Stimulated activated CD4-positive, alpha-beta T cell treated with anti-CD3 and anti-CD28 coated beads, TNF-alpha, amount 100 ng/mL, for 1 hour (primary cell): Measurements from ENCODE around the gene SRCIN1.
A peak's percentile ranks its signal among the peaks of the same experiment; 100 is the strongest.
"Not testable (repeated sequence)": the region's sequence is repeated elsewhere in the genome, so short reads cannot be mapped to it uniquely, and the experiment has no call there.

Experiments
- DNase-seq, 3 donors: peaks; one replicate each; pipeline ENCODE4 v3.0.0-alpha.2; 2020; ENCODE audit warnings: low read depth in 3 of 3, low spot score in 1 of 3

The SRCIN1 gene, protein sequence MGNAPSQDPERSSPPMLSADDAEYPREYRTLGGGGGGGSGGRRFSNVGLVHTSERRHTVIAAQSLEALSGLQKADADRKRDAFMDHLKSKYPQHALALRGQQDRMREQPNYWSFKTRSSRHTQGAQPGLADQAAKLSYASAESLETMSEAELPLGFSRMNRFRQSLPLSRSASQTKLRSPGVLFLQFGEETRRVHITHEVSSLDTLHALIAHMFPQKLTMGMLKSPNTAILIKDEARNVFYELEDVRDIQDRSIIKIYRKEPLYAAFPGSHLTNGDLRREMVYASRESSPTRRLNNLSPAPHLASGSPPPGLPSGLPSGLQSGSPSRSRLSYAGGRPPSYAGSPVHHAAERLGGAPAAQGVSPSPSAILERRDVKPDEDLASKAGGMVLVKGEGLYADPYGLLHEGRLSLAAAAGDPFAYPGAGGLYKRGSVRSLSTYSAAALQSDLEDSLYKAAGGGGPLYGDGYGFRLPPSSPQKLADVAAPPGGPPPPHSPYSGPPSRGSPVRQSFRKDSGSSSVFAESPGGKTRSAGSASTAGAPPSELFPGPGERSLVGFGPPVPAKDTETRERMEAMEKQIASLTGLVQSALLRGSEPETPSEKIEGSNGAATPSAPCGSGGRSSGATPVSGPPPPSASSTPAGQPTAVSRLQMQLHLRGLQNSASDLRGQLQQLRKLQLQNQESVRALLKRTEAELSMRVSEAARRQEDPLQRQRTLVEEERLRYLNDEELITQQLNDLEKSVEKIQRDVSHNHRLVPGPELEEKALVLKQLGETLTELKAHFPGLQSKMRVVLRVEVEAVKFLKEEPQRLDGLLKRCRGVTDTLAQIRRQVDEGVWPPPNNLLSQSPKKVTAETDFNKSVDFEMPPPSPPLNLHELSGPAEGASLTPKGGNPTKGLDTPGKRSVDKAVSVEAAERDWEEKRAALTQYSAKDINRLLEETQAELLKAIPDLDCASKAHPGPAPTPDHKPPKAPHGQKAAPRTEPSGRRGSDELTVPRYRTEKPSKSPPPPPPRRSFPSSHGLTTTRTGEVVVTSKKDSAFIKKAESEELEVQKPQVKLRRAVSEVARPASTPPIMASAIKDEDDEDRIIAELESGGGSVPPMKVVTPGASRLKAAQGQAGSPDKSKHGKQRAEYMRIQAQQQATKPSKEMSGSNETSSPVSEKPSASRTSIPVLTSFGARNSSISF

GRCh38 chr17:38605841-38606645, at the start of gene SRCIN1:
Gene SRCIN1, minus strand, starts transcription at chr17:38605952. Its CDS starts 247 bp downstream, at chr17:38605705.
- DNase-seq = peak in 1 of 3 donors; percentile 37

- DNase-seq = no peak
Observed at GRCh38 chr17:38654411-38655398, 49.0 kb upstream of the SRCIN1 start.

DNA sequence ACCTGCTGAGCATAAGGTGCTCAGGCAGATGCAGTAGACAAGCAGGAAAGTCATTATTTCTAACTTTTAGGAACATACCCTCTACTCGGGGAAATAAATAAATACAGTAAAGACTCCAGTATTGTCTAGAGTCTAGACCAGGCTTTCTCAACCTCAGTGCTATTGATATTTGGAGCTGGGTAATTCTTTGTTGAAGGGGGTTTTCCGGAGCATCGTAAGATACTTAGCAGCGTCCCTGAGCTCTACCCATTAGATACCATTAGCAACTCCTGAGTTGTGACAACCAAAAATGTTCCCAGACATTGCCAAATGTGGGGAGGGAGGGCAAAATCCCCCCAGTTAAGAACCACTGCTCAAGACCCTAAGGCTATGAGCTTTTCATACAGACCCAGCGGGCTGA, 47.9 kb upstream of the SRCIN1 start:
- no peak for DNase-seq

DNA sequence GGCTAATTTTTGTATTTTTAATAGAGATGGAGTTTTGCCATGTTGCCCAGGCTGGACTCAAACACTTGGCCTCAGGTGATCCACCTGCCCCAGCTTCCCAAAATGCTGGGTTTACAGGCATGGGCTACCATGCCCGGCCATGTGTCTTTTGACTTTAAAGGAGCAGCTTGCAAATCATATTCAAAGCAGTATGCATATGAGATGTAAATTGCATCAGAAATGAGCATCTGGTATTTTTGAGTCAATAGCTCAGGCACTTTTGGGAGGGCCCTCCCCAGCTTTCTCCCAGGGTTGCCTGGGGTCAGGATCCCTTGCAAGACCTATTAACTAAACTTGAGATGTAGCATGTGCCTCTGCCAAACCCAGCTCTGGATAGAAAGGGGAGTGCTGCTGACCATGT, 47.5 kb upstream of the SRCIN1 start:
- no peak for DNase-seq

DNA sequence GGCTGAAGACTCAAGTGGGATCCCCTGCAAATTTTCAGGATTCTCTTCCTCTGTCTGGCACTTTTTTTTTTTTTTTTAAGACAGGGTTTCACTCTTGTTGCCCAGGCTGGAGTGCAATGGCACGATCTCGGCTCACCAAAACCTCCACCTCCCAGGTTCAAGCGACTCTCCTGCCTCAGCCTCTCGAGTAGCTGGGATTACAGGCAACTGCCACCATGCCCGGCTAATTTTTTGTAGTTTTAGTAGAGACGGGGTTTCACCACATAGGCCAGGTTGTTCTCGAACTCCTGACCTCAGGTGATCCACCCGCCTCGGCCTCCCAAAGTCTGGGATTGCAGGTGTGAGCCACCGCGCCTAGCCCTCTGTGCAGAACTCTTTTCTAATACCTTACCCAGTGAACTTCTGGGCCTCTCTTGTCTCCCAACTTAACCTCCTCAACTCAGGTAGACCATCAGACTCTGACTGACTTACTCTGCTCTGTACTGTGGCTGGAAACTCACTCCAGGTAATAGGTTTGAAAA, 45.0 kb upstream of the SRCIN1 start:
- DNase-seq = not testable (repeated sequence)

- DNase-seq = no peak
Observed at GRCh38 chr17:38637951-38638350, 32.2 kb upstream of the SRCIN1 start.

DNA sequence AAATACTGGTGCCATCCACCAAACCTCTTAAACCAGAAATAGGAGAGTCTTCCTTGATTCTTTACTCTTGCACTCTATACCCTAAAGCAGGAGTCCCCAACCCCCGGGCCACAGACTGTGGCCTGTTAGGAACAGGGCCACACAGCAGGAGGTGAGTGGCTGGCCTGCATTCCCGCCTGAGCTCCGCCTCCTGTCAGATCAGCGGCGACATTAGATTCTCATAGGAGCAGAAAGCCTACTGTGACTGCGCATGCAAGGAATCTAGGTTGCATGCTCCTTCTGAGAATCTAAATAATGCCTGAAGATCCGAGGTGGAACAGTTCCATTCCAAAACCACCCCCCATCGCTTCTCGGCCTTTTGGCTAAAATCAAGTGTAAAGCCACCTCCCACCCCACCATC, 30.3 kb upstream of the SRCIN1 start:
- DNase-seq = no peak

- DNase-seq = no peak
Observed at GRCh38 chr17:38632334-38632733, 26.6 kb upstream of the SRCIN1 start.

DNA sequence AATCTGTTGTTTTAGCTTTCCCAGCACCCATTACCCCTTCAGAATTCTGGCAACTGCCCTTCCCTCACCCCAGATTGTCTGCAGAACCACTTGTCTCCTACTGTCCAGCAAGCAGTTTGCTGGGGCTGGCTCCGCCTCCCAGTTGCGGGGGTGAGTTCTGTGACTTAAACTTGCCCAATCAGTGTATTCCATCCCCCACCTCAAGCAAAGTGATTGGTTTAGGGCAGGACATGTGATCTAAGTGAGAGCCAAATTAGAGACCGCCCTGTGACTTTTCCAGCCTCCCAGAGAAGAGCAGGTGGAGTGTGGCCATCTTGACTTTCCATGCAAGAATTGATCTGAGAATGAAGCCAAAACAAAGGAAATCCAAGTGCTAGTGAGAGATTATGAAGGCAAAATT, 22.7 kb upstream of the SRCIN1 start:
- DNase-seq = no peak

DNA sequence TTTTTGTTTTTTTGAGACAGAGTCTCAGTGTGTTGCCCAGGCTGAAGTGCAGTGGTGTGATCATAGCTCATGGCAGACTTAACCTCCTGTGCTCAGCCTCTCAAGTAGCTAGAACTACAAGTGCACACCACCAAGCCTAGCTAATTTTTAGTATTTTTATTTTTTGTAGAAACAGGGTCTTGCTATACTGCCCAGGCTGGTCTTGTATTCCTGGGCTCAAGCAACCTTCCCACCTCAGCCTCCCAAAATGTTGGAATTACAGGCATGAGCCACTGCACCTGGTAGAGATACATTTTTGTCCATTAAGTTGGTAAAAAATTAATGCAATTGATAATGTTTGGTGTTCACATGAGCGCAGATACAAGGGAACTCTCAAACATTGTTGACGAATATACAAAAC, 22.2 kb upstream of the SRCIN1 start:
- no peak for DNase-seq

- not testable (repeated sequence) for DNase-seq
Observed at GRCh38 chr17:38626606-38627226, 21.0 kb upstream of the SRCIN1 start.

DNA sequence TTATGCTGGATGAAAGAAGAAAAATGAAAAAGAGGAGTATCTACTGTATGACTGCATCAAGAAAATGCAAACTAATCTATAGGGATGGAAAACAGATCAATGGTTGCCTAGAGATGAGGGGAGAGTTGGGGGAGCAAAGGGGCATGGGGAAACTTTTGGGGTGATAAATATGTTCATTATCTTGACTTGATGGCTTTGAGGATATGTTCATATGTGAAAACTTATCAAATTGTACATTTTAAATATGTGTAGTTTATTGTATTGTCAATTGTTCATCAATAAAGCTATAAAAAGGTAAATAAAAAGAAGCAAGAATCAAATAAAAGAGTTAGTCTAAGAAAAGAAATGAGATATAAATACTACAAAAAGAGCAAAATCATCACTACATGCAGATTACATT, 19.7 kb upstream of the SRCIN1 start:
- DNase-seq = no peak

GRCh38 chr17:38624782-38625355, 19.1 kb upstream of the SRCIN1 start:
- not testable (repeated sequence) for DNase-seq

GRCh38 chr17:38621538-38621937, 15.8 kb upstream of the SRCIN1 start:
- DNase-seq = no peak

DNA sequence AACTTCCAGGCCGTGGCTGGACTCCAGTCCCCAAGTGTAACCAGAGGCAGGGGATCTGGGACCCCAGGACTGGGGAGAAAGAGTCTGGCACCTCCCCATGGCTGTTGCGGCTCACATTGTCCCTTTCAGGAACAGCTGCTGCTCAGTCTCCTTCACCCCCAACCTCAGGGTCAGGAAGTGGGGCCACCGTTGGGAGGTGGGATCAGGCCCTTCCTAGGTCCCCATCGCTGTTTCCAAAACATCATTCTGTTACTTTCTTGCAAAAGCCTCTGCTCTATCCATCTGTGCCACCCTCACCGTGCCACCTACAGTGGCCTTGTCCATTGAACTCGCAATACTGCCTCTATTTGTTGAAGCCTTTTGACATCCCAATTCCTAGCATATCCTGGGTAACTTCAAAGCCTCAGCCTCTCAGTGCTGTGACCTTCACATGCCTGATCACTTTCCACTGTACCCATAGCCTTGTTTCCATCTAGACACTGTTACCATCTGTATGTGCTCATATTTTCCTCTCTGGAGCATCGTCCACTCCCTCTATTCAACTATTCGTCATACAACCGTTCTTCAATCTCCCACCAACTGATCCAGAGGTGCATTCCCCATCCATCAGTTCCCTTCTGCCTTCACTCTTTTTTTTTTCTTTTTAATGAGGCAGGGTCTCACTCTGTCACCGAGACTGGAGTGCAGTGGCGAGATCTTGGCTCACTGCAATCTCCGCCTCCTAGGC, 15.0 kb upstream of the SRCIN1 start:
- DNase-seq = no peak

GRCh38 chr17:38619937-38620550, 14.3 kb upstream of the SRCIN1 start:
- DNase-seq = no peak

DNA sequence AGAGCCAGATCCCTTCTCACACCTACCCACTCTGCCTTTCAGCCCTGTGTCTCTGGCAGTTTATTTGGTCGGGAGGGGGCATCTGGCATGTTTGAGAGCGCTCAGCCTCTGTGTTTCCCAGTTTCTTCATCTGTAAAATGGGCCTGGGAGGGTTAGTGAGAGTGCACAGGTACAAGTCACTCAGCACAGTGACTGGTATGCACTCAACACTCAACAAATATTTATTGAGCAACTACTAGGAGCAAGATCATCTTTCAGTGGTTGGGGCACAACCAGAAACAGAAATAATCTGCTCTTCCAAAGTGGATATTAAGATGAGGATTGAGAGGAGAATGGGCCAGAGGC, 13.7 kb upstream of the SRCIN1 start:
- DNase-seq = no peak
